Measurements from ENCODE around the gene CRIP1. TPM values are rescaled to one million over a fixed set of nuclear protein-coding genes. Genes with fewer than 3 reads are reported as not detected.

CRIP1 gene
- polyA plus RNA-seq, 2 of the 4 experiments (the other 2 are of a cell fraction) = 280 to 999 TPM

- DNase-seq (ENCODE audit: low read depth in 1 of 2, low spot score in 1 of 2) (no peak), FAIRE-seq (no peak), ATAC-seq (no peak)
- Histone ChIP-seq H3K4me3 (no peak overlapping the region), H3K4me2 (no peak overlapping the region), H3K9me3 (no peaks in the 10 kb centered on the region), H3K27ac (no peak overlapping the region), H3K4me1 (peaks cover 11% of the 10 kb centered on the region)
- 82% methylated on average over 16 of the region's 17 CpGs for WGBS (ENCODE audit: missing lambda C conversion rate)
- POLR2A ChIA-PET = no interaction called here
- no peak for TF ChIP-seq HOXB13 (CRISPR knock-in tag; IDR thresholded peaks at IDR 0.05; ENCODE audit: low read depth)
- TF ChIP-seq REST (IDR thresholded peaks at IDR 0.05) = no peak
- no peak for TF ChIP-seq E2F6 (IDR thresholded peaks at IDR 0.05; ENCODE audit: borderline replicate concordance, low read depth)
- TF ChIP-seq SREBF2 (IDR thresholded peaks at IDR 0.05) = no peak
- TF ChIP-seq EHMT2 (IDR thresholded peaks at IDR 0.05; ENCODE audit: low read depth) = no peak
- TF ChIP-seq PBX3 (IDR thresholded peaks at IDR 0.05) = no peak
- TF ChIP-seq NFE2L2 (conservative IDR thresholded peaks at IDR 0.05; ENCODE audit: low read length) = no peak
- TF ChIP-seq ZFP36 (IDR thresholded peaks at IDR 0.05; ENCODE audit: borderline replicate concordance, partially characterized antibody) = no peak
- TF ChIP-seq JUNB (IDR thresholded peaks at IDR 0.05) = no peak
- no peak for TF ChIP-seq RNF2 (IDR thresholded peaks at IDR 0.05; ENCODE audit: borderline replicate concordance, low read depth)
- TF ChIP-seq EHF (CRISPR knock-in tag; IDR thresholded peaks at IDR 0.05) = no peak
- no peak for TF ChIP-seq MYC (IDR thresholded peaks at IDR 0.05; ENCODE audit: borderline replicate concordance, low read length)
- no peak for TF ChIP-seq ATOH8 (CRISPR knock-in tag; IDR thresholded peaks at IDR 0.05; ENCODE audit: low read depth)
- no peak for TF ChIP-seq ZC3H11A (IDR thresholded peaks at IDR 0.05)
- CTCF ChIA-PET = interaction anchor here (0.6 to 1.9 kb wide), 5 partner anchors 12 to 323 kb away, joined by 3 to 5 read pairs (median 3); no protein-coding TSS in a partner anchor
Observed at GRCh38 chr14:105507247-105507646, 20.6 kb downstream of the CRIP1 start.

- WGBS (ENCODE audit: missing lambda C conversion rate) = 57% methylated on average over 16 of the region's 16 CpGs
- no peak overlapping the region for H3K27ac ChIP-seq
- ATAC-seq (no peak), FAIRE-seq (no peak), DNase-seq (ENCODE audit: low read depth in 1 of 2, low spot score in 1 of 2) (no peak)
- ChIA-PET POLR2A (no interaction called here), CTCF (interaction anchor here (1.3 to 1.9 kb wide), 2 partner anchors 20 to 26 kb away, joined by 4 to 5 read pairs; no protein-coding TSS in a partner anchor)
- peaks cover 11% of the 10 kb centered on the region for H3K4me1 ChIP-seq
- H3K4me2 ChIP-seq = no peak overlapping the region
- TF ChIP-seq RFX5 (IDR thresholded peaks at IDR 0.05) = no peak
- TF ChIP-seq CBX2 (IDR thresholded peaks at IDR 0.05; ENCODE audit: borderline replicate concordance, low read depth) = no peak
- no peak for TF ChIP-seq HOXB5 (CRISPR knock-in tag; IDR thresholded peaks at IDR 0.05)
- TF ChIP-seq FOSL2 (IDR thresholded peaks at IDR 0.05) = no peak
- TF ChIP-seq FOSL2 (CRISPR knock-in tag; IDR thresholded peaks at IDR 0.05) = no peak
- TF ChIP-seq FOXS1 (CRISPR knock-in tag; IDR thresholded peaks at IDR 0.05) = no peak
- H3K9me3 ChIP-seq = no peaks in the 10 kb centered on the region
- no peak overlapping the region for H3K4me3 ChIP-seq
Observed at GRCh38 chr14:105508069-105508468, 21.4 kb downstream of the CRIP1 start.
